ENCODE measurements around the gene RSPH10B2.
"Not testable (repeated sequence)": the region's sequence is repeated elsewhere in the genome, so short reads cannot be mapped to it uniquely, and the experiment has no call there.

The RSPH10B2 gene

DNA sequence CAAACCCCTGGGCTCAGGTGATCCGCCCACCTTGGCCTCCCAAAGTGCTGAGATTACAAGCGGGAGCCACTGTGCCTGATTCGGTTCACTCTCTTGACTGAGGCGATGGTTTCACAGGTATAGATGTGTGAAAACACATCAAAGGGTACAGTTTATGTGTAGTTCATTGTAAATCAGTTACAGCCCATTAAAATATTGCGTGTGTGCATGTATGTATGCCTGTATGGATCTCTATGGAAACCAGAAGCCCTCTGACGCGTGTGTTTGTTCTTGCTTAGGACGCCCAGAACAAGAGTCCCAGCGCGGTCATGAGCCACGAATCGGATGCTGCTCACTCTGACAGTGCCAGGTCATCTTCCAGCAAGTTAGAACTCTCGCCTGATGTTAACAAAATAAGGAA lies 35.5 kb downstream of the RSPH10B2 start:
- not testable (repeated sequence) for DNase-seq (ENCODE audit: low spot score)

DNA sequence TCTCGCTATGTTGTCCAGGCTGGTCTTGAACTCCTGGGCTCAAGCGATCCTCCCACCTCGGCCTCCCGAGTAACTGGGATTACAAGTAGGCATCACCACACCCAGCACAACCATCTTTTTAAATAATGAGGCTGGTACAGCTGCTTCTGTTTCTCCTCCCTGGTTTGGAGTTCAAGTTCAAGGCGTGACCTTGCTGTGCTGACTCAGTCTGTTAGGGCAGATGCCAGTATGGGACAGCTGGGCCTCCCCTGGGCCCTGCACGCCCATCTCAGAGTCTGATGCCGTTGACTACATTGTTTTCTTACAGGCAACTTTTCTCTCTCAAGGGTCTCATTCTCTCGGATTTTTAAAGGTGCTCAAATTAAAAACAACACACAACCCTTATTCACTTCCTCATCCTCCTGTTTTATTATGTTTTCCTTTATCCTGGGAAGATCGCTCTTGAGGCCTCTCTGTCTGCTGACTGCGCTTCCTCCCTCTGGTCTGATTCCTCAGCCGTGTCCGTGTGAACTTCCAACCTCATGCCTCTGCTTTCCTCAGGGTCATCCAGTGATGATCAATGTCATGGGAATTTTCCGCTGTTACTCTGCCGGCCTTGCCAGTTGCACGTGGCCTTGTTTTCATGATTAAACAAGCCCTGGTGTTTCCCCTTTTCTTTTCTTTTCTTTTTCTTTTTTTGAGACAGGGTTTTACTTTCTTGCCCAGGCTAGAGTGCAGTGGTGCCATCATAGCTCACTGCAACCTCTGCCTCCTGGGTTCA lies 38.4 kb downstream of the RSPH10B2 start:
- not testable (repeated sequence) for DNase-seq (ENCODE audit: low spot score)

- not testable (repeated sequence) for DNase-seq (ENCODE audit: low spot score)
Measured at GRCh38 chr7:6794276-6794675, 40.4 kb downstream of the RSPH10B2 start.

GRCh38 chr7:6797218-6797617 lies 43.3 kb downstream of the RSPH10B2 start:
- not testable (repeated sequence) for DNase-seq (ENCODE audit: low spot score)

DNA sequence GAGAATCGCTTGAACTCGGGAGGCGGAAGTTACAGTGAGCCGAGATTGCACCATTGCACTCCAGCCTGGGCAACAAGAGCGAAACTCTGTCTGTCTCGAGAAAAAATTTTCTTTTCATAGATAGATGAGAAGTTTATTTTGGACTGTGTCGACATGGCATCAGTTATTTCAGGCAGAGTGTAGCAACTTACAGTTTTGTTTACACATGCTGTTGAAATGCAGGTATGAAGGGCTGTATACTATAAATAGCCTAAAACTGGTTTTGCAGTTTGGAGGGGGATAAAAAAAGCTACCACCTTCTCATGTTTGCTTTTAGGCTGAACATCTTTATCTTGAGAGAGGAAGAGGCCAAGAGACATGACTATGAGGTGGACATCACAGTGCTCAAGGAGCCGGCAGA lies 44.1 kb downstream of the RSPH10B2 start:
- DNase-seq (ENCODE audit: low spot score) = not testable (repeated sequence)

- DNase-seq (ENCODE audit: low spot score) = not testable (repeated sequence)
Measured at GRCh38 chr7:6799887-6800286, 46.0 kb downstream of the RSPH10B2 start.

DNA sequence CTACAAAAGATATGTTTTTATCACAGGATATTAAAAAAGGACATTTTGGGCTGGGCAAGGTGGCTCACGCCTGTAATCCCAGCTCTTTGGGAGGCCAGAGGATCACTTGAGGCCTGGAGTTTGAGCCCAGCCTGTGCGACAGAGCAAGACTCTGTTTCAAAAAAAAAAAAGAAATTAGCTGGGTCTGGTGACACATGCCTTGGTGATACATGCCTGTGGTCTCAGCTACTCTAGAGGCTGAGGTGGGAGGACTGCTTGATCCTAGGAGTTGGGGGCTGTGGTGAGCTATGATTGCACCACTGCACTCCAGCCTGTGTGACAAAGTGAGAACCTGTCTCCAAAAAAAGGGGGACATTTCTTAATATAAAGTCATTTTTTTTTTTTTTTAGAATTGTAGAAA lies 46.4 kb downstream of the RSPH10B2 start:
- not testable (repeated sequence) for DNase-seq (ENCODE audit: low spot score)

- not testable (repeated sequence) for DNase-seq (ENCODE audit: low spot score)
Measured at GRCh38 chr7:6807393-6807918, 53.6 kb downstream of the RSPH10B2 start.

DNA sequence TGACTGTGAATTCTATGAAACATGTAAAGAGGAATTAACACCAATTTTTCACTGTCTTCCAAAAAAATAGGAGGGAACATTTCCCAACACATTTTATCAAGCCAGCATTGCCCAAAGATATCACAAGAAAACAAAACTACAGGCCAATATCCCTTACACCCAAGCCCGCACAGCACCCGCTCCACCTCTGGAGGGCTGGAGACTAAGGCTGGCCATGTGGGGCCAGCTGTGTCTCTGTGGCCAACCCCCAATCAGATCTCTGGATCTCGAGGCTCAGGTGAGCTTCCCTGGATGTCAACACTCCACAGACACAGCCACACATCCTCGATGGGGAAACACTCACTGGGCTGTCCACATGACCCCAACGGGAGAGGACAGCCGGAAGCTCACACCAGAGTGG lies 54.1 kb downstream of the RSPH10B2 start:
- DNase-seq (ENCODE audit: low spot score) = not testable (repeated sequence)

DNA sequence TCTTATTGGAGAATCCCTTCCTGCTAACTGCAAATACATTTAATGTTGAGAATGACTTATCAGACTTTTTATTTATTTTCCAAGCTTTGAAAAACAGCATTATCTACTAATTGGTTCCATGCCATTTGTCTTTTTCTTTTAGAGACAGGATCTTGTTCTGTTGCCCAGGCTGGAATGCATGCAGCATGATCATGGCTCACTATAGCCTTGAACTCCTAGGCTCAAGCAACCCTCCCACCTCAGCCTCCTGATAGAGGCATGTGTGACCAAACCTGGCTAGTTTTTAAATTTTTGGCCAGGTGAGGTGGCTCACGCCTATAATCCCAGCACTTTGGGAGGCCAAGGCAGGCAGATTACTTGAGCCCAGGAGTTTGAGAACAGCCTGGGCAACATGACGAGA lies 59.1 kb downstream of the RSPH10B2 start:
- DNase-seq (ENCODE audit: low spot score) = not testable (repeated sequence)

GRCh38 chr7:6815470-6815869 lies 61.6 kb downstream of the RSPH10B2 start:
- DNase-seq (ENCODE audit: low spot score) = not testable (repeated sequence)

- not testable (repeated sequence) for DNase-seq (ENCODE audit: low spot score)
Measured at GRCh38 chr7:6821622-6822021, 67.7 kb downstream of the RSPH10B2 start.

- DNase-seq (ENCODE audit: low spot score) = not testable (repeated sequence)
Measured at GRCh38 chr7:6825236-6826125, 71.6 kb downstream of the RSPH10B2 start.

- peak; percentile 86 for DNase-seq (ENCODE audit: low spot score)
Measured at GRCh38 chr7:6826151-6826550, 72.2 kb downstream of the RSPH10B2 start, which contains the start of gene CCZ1B. TSS of gene CCZ1B (minus strand) at chr7:6826275. CDS start at chr7:6826197, 78 bp downstream.

DNA sequence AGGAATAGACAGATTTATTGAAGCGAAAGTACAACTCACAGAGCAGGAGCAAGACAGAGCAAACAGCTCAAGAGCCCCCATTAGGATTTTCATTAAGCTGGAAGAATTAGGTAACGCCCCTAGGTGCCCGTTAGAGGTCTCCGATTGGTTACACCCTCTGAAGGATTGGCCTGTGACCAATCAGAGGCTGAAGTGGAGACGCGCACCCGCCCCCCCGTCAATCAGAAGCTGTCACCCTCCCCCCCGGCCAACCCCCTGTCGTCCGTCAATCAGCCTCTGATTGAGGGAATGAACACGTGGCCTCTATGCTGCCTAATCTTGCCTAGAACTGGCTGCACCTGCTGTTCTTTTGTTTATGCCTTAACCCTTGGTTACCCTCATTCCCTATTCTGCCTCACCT lies 73.3 kb downstream of the RSPH10B2 start:
- not testable (repeated sequence) for DNase-seq (ENCODE audit: low spot score)

DNA sequence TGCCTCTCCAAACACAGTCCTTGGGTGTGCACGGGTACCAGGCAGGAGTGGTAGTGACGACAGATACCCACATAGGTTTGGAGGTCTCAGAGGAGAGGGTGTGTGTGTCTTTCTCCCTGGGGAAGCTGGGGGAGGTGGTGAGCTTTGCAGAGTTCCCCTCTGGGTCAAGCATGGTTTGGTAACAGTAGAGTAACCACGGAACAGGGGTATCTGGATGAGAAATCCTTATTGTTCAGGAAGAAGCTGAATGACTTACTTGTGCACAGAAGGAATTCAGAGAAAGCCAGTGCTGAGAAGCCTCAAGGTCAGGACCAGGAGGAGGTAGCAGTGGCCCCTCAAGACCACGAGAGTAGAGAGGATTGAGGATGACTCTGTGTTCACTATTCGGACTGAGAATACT lies 75.7 kb downstream of the RSPH10B2 start:
- DNase-seq (ENCODE audit: low spot score) = not testable (repeated sequence)

- not testable (repeated sequence) for DNase-seq (ENCODE audit: low spot score)
Measured at GRCh38 chr7:6830026-6830425, 76.1 kb downstream of the RSPH10B2 start.

DNA sequence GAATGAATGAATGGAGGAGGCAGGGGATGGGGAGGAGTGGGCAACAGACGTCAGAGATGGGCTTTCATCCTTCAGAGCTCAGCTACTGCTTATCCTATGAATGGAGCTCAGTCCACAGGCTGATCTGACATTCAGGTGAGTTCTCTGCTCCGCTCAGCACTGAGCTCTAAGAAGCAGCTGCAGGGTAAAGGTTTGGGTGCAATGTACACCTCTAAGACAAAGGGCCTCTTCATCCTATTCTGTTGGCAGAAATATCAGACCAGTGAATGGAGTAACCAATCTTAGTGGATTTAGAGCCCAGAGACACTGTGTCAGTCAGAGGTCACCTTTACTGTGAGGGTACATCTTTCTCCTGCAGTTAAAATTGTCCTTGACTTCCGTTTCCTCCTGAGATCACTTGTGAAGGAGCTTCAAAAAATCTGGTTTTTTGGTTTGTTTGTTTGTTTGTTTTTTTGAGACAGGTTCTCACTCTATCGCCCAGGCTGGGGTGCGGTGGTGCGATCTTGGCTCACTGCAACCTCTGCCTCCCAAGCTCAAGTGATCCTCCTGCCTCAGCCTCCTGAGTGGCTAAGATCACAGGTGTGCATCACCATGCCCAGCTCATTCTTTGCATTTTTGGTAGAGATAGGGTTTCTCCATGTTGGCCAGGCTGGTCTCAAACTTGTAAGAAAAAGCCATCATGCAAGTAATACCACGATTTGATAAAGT lies 77.3 kb downstream of the RSPH10B2 start:
- no peak for DNase-seq (ENCODE audit: low spot score)

GRCh38 chr7:6833636-6834035 lies 79.7 kb downstream of the RSPH10B2 start:
- DNase-seq (ENCODE audit: low spot score) = no peak

DNA sequence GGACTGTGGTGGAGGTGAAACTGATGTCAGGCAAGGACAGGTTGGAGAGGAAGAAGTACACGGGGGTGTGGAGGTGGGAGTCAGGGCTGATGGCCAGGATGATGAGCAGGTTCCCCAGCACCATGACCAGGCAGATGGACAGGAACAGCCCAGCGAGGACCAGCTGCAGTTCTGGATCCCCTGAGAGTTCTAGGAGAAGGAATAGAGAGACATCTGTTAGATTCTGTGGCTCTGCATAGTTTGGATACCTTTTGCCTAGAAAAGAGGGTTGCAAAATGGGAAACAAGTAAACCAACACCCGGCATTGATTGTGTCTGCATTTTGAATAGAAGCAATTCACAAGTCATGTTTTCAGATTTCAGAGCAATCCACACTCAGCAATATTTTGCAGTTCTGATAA lies 81.6 kb downstream of the RSPH10B2 start:
- not testable (repeated sequence) for DNase-seq (ENCODE audit: low spot score)

DNA sequence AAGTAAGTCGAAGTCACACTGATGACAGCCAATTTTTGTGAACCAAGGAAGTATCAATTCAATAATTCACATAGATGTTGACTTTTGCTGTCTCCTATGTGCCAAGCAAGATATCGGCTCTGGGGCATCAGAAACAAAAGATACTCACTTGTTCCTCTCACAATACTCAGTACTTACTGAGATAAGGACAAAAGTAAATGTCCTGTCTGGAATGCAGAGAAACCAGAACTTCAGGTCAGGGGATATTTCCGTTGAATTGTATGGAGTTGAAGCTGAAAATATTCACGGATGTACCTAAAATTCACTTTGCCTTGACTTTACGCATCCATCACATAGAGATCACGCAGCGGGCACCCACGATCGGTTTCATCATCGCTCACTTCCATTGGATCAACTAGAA lies 83.2 kb downstream of the RSPH10B2 start:
- not testable (repeated sequence) for DNase-seq (ENCODE audit: low spot score)
